Natural killer cell (primary cell): ENCODE data around the gene DKKL1. TPM values are rescaled to one million over a fixed set of nuclear protein-coding genes. Genes with fewer than 3 reads are reported as not detected.
"Not testable (repeated sequence)": the region's sequence is repeated elsewhere in the genome, so short reads cannot be mapped to it uniquely, and the experiment has no call there.

Experiments
- ATAC-seq, 3 donors: fragments of 150-1000 bp in 2 of 3; fragments of 200-7000 bp in 1 of 3; cut with Tn5 transposase; 1 replicate in 1 of 3; 2 replicates in 2 of 3; pipeline ENCODE4 v1.10.0; 2021; ENCODE audit warnings: mild to moderate bottlenecking in 2 of 3, moderate library complexity in 2 of 3
- DNase-seq, 2 donors: peaks; one replicate each; pipeline versions ENCODE4 v3.0.0 to v3.0.0-alpha.2; 2013 to 2021; ENCODE audit warnings: mixed read lengths in 1 of 2
- H3K27ac ChIP-seq: one replicate; pipeline ENCODE4 v1.5.1; 2013; ENCODE audit warnings: mild to moderate bottlenecking, low read length
- H3K27me3 ChIP-seq: one replicate; pipeline ENCODE4 v1.6.1; 2013; ENCODE audit warnings: low read length; ENCODE audit not compliant: control insufficient read depth, insufficient read depth
- H3K36me3 ChIP-seq: one replicate; pipeline ENCODE4 v1.6.1; 2013; ENCODE audit warnings: low read length; ENCODE audit not compliant: control insufficient read depth, insufficient read depth
- H3K4me1 ChIP-seq: one replicate; pipeline ENCODE4 v1.6.1; 2013; ENCODE audit warnings: low read length; ENCODE audit not compliant: control insufficient read depth, insufficient read depth
- H3K4me3 ChIP-seq: one replicate; pipeline ENCODE4 v1.5.1; 2013; ENCODE audit warnings: low read length
- H3K9me3 ChIP-seq: one replicate; pipeline ENCODE4 v1.6.1; 2013; ENCODE audit warnings: low read length; ENCODE audit not compliant: control insufficient read depth, insufficient read depth
- H3K27ac Mint-ChIP-seq, 2 donors: one replicate each; pipeline ENCODE4 v1.8.0; 2022; ENCODE audit warnings: mild to moderate bottlenecking in 2 of 2, mixed read lengths in 2 of 2, moderate library complexity in 1 of 2
- H3K27me3 Mint-ChIP-seq, 2 donors: one replicate each; pipeline ENCODE4 v1.8.0; 2022; ENCODE audit warnings: low read depth in 2 of 2, mixed read lengths in 2 of 2
- H3K36me3 Mint-ChIP-seq: one replicate; pipeline ENCODE4 v1.8.0; 2022; ENCODE audit warnings: mixed read lengths
- H3K4me1 Mint-ChIP-seq, 2 donors: one replicate each; pipeline ENCODE4 v1.8.0; 2022; ENCODE audit warnings: mixed read lengths in 2 of 2
- H3K4me3 Mint-ChIP-seq: one replicate; pipeline ENCODE4 v1.8.0; 2022; ENCODE audit warnings: mild to moderate bottlenecking, moderate library complexity, mixed read lengths
- H3K9me3 Mint-ChIP-seq, 2 donors: one replicate each; pipeline ENCODE4 v1.8.0; 2022; ENCODE audit warnings: mixed read lengths in 2 of 2
- WGBS: methylation state at CpG from one replicate; pipeline ENCODE4 v1.1.7; 2013; ENCODE audit warnings: missing lambda C conversion rate; ENCODE audit not compliant: insufficient coverage; 5-methylcytosine and 5-hydroxymethylcytosine counted together
- intact Hi-C: fragments of 100-400 bp; cut with micrococcal nuclease; formaldehyde crosslinking; loops from one replicate; pipeline ENCODE4 v1.14.2; 2022
- total RNA-seq, 4 donors: library from RNA; stranded (reverse); fragments of 120-200 nt in 1 of 4; gene quantifications; one replicate each; pipeline versions ENCODE4 v1.2.3 to v1.2.4, GENCODE V29; 2013 to 2022
- TF ChIP-seq, protein P1 (sequence below): fragments of 200-600 bp; IDR thresholded peaks from one replicate; pipeline ENCODE4 v1.8.0; 2022; ENCODE audit warnings: antibody characterized with exemption

The DKKL1 gene
- total RNA-seq, 3 donors from 2014 or later (not counting 1 experiment from before 2014, with no cell fraction given): not detected

GRCh38 chr19:49324801-49325576 lies 38.7 kb upstream of the DKKL1 start, which contains the start of gene SLC6A16:
Gene SLC6A16 (minus strand): TSS chr19:49325191. CDS start chr19:49311347, 13,844 bp downstream.
- Mint-ChIP-seq H3K27me3 (no peaks in the 10 kb centered on the region), H3K27ac (no peak within 1 kb of the TSS), H3K4me3 (no peak within 1 kb of the TSS), H3K36me3 (peaks cover 1% of the 10 kb centered on the region), H3K9me3 (no peaks in the 10 kb centered on the region), H3K4me1 (peaks cover 16 to 21% of the 10 kb centered on the region in 2 donors)
- intact Hi-C loops: no loop called here
- ATAC-seq (no peak), DNase-seq (no peak)
- peak within 1 kb of the TSS; percentile 47 for H3K27ac ChIP-seq
- H3K36me3 ChIP-seq: peaks cover 2% of the 10 kb centered on the region
- H3K9me3 ChIP-seq: no peaks in the 10 kb centered on the region
- H3K4me3 ChIP-seq: no peak within 1 kb of the TSS
- TF ChIP-seq, protein P1, sequence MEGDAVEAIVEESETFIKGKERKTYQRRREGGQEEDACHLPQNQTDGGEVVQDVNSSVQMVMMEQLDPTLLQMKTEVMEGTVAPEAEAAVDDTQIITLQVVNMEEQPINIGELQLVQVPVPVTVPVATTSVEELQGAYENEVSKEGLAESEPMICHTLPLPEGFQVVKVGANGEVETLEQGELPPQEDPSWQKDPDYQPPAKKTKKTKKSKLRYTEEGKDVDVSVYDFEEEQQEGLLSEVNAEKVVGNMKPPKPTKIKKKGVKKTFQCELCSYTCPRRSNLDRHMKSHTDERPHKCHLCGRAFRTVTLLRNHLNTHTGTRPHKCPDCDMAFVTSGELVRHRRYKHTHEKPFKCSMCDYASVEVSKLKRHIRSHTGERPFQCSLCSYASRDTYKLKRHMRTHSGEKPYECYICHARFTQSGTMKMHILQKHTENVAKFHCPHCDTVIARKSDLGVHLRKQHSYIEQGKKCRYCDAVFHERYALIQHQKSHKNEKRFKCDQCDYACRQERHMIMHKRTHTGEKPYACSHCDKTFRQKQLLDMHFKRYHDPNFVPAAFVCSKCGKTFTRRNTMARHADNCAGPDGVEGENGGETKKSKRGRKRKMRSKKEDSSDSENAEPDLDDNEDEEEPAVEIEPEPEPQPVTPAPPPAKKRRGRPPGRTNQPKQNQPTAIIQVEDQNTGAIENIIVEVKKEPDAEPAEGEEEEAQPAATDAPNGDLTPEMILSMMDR: no peak
- no peaks in the 10 kb centered on the region for H3K27me3 ChIP-seq
- WGBS: 82% methylated on average over 35 of the region's 38 CpGs
- peaks cover 12% of the 10 kb centered on the region for H3K4me1 ChIP-seq

- H3K9me3 ChIP-seq, ATAC-seq, DNase-seq, H3K4me3 ChIP-seq, H3K36me3 Mint-ChIP-seq, H3K4me3 Mint-ChIP-seq, H3K27me3 Mint-ChIP-seq, intact Hi-C loops, H3K27me3 ChIP-seq, H3K27ac Mint-ChIP-seq, H3K9me3 Mint-ChIP-seq, H3K36me3 ChIP-seq: not testable (repeated sequence)
- peaks cover 21 to 26% of the 10 kb centered on the region in 2 donors for H3K4me1 Mint-ChIP-seq
- H3K27ac ChIP-seq: peak overlapping the region; percentile 23
- 80% methylated on average over 13 of the region's 13 CpGs for WGBS
- H3K4me1 ChIP-seq: peaks cover 12% of the 10 kb centered on the region
These were observed 37.9 kb upstream of the DKKL1 start for GRCh38 chr19:49325756-49326155.

DNA sequence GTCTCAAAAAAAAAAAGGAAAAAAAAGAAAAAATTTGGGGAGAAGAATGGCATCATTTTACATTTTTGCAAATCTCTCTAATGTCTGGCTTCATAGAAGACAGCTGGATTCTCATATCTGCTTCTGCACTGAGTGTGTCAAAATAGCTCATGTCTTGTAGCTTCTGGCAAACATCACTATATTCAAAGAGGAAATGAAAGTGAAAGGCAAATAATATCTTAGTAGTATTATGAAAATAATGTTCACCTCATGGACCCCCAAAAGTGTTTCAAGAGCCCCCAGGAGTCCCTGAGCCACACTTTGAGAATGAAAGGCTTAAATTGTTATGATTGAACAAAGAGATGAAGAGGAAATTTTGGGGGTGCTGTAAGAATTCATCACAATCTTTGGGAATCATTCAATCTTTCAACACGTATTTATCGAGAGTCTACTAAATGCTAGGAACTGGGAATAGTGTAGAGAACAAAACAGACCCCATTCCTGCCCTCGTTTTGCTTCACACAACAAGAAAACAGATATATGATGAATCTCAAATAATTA lies 37.4 kb upstream of the DKKL1 start:
- DNase-seq (no peak), ATAC-seq (no peak)
- no peak overlapping the region for H3K27ac Mint-ChIP-seq
- H3K36me3 Mint-ChIP-seq: peaks cover 8% of the 10 kb centered on the region
- TF ChIP-seq, protein P1: no peak
- H3K4me3 ChIP-seq: no peak overlapping the region
- peaks cover 21 to 30% of the 10 kb centered on the region in 2 donors for H3K4me1 Mint-ChIP-seq
- intact Hi-C loops: no loop called here
- no peak overlapping the region for H3K4me3 Mint-ChIP-seq
- H3K27me3 Mint-ChIP-seq: no peaks in the 10 kb centered on the region
- H3K36me3 ChIP-seq: peaks cover 12% of the 10 kb centered on the region
- no peaks in the 10 kb centered on the region for H3K9me3 Mint-ChIP-seq
- H3K9me3 ChIP-seq: no peaks in the 10 kb centered on the region
- H3K27ac ChIP-seq: peak overlapping the region; percentile 49
- peaks cover 17% of the 10 kb centered on the region for H3K4me1 ChIP-seq
- no peaks in the 10 kb centered on the region for H3K27me3 ChIP-seq
- no CpG with 5 or more reads among the region's 3 CpGs for WGBS

DNA sequence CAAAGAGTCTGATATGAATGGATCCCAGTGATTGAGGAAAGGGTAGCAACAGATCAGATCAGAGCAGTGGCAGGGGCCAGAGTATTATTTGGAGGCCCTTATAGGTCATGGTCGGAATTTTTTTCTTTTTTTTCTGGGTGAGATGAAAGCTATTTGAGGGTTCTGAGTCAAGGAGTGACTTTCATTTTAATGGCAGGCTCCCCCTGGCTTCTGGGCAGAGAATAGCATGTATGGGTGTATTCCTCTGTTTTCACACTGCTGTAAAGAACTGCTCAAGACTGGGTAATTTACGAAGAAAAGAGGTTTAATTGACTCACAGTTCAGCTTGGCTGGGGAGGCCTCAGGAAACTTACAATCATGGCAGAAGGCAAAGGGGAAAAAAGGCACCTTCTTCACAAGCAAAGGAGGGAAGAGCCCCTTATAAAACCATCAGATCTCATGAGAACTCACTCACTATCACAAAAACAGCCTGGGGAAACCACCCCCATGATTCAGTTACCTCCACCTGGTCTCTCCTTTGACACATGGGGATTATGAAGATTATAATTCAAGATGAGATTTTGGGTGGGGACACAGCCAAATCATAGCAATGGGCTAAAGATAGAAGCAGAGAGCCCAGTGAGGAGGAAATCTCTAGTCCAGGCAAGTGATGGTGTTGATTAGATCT lies 35.7 kb upstream of the DKKL1 start:
- no peaks in the 10 kb centered on the region for H3K9me3 Mint-ChIP-seq
- H3K4me3 Mint-ChIP-seq: no peak overlapping the region
- intact Hi-C loops: no loop called here
- no peaks in the 10 kb centered on the region for H3K27me3 Mint-ChIP-seq
- peaks cover 32 to 47% of the 10 kb centered on the region in 2 donors for H3K4me1 Mint-ChIP-seq
- H3K27ac Mint-ChIP-seq: peak overlapping the region; percentile 4 to 42
- no peaks in the 10 kb centered on the region for H3K9me3 ChIP-seq
- TF ChIP-seq, protein P1: peak; percentile 80
- ATAC-seq (peak; percentile 70 to 75 (median 72)), DNase-seq (peak in 1 of 2 donors; percentile 66)
- WGBS: 29% methylated on average over 2 of the region's 2 CpGs
- peaks cover 8% of the 10 kb centered on the region for H3K36me3 Mint-ChIP-seq
- peaks cover 12% of the 10 kb centered on the region for H3K36me3 ChIP-seq
- H3K27ac ChIP-seq: peak overlapping the region; percentile 9
- H3K4me3 ChIP-seq: no peak overlapping the region
- no peaks in the 10 kb centered on the region for H3K27me3 ChIP-seq
- peaks cover 32% of the 10 kb centered on the region for H3K4me1 ChIP-seq
